ENCODE measurements around the gene ZRANB3.

Gene ZRANB3

DNA sequence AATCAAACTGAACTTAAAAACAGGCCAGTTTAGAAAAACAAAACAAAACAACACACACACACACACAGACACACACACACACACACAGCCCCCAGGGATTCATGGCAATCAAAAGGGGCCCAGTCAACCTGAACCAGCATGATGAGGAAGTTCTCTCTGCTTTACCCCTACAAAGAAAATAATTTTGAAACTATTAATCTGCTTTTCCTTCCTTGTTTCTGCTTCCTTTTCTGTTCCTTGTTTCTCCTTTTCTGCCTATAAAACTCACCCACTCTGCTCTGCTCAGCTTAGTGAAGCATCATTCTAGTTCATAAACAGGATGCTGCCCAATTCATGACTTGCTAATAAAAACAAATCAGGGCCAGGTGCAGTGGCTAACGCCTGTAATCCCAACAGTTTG, 275.8 kb downstream of the ZRANB3 start:
- no peak for DNase-seq (ENCODE audit: low read depth in 2 of 3, low spot score in 2 of 3)

DNA sequence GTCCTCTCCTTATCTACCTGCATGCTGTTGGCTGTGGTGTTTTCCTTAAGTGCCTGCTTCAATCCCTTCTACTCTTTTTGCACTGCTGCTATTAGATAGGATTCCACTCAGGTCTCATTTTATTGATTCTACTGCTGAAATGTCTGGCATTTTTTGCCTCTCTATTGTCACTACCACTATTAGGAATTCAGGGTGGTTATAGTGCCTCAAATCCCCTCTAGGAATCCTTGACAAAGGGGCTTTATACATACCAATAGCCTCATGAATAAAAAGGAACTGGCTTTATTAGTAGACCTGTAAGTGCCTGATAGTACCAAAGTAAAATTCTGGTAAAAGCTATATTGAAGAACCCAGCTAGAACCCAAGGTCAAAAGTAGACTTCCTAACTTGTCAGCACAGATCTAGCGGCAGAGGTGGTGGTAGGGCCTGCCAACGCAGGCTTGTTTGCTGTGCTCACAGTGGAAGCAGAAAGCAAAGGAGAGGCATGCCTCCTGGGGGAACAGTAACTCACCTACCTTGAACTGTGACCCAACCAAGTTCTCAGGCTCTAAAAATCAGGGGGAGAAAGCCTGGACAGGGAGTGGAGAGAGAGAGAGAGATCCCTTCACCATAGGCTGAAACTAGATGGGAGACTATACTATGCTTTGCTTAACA, 278.1 kb downstream of the ZRANB3 start:
- no peak for DNase-seq (ENCODE audit: low read depth in 2 of 3, low spot score in 2 of 3)

DNA sequence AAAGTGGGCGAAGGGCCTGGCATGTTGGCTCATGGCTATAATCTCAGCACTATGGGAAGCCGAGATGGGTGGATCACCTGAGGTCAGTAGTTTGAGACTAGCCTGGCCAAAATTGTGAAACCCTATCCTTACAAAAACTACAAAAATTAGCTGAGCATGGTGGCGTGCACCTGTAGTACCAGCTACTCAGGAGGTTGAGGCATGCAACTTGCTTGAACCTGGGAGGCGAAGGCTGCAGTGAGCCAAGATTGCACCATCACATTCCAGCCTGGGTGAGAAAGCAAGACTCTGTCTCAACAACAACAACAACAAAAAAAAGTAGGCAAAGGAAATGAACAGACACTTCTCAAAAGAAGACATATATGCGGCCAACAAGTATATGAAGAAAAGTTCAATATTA, 282.4 kb downstream of the ZRANB3 start:
- DNase-seq (ENCODE audit: low read depth in 2 of 3, low spot score in 2 of 3) = no peak

DNA sequence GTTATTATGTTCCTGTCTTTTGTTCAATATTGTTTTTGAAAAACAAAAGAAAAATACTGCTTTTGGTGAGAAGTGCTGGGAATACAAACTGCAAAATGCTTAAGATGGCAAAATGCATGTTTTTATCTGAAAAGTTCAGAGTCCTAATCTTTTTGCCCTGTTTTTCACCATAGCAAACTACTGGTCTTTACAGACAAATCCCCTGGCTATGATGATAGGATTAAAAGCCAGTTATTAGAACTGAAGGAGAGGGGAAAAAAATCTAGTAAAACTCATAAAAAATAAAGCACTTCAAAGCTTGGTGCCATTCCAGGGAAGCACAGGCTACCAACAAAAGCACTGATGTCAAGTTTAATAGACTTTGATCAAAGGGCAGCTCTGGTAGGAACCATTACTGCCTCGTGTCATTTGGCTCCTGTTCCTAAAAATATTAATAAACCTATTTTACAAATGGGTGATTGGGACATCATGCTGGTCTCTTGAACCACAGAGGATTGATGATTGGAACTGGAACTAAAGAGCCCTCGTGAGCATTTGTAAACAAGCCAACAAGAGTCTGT, 284.2 kb downstream of the ZRANB3 start:
- DNase-seq (ENCODE audit: low read depth in 2 of 3, low spot score in 2 of 3) = no peak

DNA sequence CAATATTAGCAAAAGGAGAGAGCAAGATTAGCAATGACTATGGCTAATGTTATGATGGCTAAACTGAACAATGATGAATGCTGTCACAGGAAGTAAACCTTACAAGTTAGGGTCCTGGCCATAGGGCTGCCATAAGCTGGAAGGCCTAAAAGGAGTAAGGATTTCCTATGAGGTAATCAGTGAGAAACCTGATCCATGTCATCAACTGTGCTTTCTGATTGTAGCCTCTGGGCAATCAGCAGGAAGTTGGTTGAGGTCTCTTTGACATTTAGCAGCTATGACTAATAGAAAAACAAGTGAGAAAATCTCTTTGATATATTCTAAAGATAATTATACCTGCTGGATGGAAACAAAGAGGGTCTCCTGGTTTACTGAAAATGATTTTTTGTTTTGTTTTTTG, 285.9 kb downstream of the ZRANB3 start:
- no peak for DNase-seq (ENCODE audit: low read depth in 2 of 3, low spot score in 2 of 3)

DNA sequence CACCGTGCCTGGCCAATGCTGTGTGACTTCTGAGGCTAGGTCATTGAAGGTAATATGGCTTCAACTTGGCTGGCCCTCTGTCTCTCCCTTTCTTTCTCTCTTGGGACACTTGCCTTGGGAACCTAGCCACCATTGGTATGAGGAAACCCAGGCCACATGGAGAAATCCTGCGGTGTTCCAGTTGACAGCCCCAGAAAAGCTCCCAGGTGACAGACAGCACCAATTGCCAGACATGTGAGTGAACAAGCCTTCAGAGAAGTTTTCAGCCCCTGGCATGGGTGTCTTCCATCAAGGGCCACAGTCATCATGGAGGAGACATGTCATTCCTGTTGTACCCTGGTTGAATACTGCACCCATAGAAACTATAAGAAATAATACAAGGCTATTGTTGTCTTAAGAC, 292.4 kb downstream of the ZRANB3 start:
- no peak for DNase-seq (ENCODE audit: low read depth in 2 of 3, low spot score in 2 of 3)

DNA sequence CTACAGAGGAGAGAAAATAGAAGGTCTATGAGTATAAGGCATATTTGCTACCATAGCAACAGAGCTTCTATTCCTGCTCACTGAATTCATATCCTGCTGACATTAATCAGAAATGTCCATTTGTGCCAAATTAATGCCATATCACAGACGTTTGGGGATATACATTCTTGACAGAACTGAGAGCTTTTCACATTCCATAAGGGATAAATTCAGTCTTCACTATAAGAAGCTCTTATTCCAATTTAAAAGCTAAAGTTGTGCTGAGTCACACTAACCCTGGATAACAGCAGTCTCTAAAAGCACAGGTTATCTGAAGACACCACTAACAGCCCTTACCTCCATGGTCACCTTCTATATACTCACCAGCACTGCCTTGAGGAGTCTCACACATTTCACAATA, 300.9 kb downstream of the ZRANB3 start:
- DNase-seq (ENCODE audit: low read depth in 2 of 3, low spot score in 2 of 3) = no peak

DNA sequence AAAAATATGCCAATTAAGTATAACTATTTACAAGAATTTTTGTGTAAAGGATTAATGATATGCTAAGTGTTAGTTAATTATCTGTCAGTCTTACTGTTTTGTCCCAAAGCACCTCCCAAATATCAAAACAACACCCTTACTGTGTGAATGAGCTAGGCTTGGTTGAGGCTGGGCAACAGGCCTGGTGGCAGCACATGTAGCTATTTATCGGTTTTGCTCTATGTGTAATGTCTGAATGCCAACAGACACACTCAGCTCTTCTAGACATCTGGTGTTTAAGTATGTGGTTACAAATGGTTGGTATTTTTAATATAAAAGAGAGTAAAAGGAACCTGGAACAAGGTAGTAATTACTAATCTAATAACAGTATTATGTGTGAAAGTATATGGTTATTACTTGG, 303.6 kb downstream of the ZRANB3 start:
- no peak for DNase-seq (ENCODE audit: low read depth in 2 of 3, low spot score in 2 of 3)

DNA sequence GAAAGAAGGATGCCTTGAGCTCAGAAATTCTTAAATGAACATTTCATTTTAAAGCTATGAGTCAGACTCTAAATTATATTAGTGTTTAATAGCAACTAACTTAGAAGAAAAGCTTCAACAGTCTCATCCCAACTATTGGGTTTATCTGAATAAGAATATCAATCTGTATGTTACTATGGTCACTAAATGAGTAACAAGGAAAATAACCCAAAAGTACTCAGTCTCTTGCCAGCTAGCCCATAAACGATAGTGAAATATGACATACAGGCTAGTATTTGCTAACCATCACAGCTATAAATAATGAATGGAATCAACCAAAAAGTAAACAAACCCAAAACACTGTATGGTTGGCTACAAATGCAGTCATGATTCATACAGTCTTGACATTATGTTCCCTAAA, 304.1 kb downstream of the ZRANB3 start:
- no peak for DNase-seq (ENCODE audit: low read depth in 2 of 3, low spot score in 2 of 3)

DNA sequence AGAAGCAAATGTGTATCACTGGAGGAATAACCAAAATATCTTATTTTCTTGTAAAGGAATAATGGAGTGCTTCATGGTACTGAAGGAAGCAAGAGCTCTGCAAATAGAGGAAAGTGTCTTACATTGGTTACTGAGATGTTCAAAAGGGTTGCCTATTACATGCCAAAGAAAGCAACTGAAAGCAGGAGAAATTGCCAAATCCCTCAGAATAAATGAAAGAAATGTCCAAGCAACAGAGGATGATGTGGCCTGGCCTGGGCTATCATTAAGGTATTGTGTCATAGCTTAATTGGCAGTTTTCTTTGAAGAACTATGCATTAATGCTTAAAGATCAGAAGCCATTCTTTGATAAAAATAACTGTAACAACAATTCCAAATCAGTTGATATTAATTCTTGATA, 305.2 kb downstream of the ZRANB3 start:
- DNase-seq (ENCODE audit: low read depth in 2 of 3, low spot score in 2 of 3) = no peak

DNA sequence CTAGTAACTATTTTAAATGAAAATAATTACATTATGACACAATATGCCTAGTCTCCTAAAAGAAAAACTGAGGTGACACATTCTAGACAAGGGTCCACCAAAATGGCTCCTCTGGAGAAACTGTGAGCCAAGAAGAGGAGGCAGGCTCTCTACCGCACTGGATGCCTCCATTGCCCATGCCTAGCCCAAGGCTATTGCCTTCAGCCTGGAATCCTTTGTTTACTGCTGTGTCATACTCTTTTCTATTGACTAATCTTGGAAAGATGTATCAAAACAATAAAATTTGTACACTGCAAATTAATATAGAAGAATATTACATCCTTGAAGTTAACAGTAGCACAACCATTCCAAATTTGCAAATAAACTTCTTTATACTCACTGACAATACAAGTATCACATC, 311.8 kb downstream of the ZRANB3 start:
- DNase-seq (ENCODE audit: low read depth in 2 of 3, low spot score in 2 of 3) = no peak

DNA sequence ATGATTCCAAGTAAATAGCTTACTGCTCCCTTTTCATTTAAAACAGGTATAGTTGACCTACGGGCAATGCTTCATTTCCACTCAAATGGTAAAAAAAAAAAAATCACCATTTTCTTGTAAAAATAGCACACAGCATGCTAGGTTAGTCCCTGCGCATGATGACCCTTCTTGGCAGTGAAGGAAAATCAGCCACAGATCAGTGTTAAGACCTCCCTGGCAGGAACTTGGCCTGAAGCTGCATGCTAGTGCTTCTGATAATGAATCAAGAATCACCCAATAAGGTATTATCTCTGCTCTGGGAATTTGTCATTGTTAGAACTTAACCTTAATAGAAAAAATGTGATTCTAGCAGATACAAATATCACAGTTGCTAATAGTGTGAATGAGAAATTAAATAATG, 312.6 kb downstream of the ZRANB3 start:
- DNase-seq (ENCODE audit: low read depth in 2 of 3, low spot score in 2 of 3) = no peak

DNA sequence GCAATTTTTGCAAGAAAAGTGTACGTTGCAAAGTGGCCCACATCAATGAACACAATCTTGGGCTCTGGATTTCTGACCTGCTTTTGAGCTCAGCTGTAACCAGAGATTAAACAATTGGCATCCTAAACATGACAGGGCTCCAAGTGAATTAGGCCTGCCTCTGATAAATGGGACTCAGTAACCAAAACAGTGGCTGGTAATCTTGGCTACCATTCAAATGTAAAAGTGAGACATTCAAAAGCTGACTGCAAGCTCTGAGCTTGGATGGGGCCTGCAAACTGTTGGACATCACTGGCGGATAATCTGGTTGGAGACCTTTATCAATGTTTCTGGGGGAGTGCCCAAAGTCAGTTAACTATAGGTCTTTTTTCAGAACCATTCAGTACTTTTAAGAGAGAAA, 318.3 kb downstream of the ZRANB3 start:
- DNase-seq (ENCODE audit: low read depth in 2 of 3, low spot score in 2 of 3) = no peak

DNA sequence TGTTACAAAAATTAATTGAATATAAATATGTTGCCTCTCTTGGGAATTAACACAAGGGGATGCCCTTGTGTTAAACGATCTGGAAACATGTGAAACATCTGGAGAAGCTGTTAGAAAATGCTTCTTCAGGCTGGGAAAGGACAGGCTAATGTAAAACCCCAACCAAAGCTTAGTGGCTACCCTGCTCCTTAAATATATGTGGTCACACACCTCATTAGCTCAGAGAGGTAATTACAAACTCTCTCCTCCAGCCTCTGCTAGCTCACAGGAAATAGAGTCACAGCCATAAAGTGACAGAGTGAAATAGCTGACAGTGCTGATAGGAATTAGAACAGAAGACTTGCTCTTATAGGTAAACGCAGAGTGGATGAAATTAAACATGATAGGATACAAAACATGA, 323.0 kb downstream of the ZRANB3 start:
- no peak for DNase-seq (ENCODE audit: low read depth in 2 of 3, low spot score in 2 of 3)

DNA sequence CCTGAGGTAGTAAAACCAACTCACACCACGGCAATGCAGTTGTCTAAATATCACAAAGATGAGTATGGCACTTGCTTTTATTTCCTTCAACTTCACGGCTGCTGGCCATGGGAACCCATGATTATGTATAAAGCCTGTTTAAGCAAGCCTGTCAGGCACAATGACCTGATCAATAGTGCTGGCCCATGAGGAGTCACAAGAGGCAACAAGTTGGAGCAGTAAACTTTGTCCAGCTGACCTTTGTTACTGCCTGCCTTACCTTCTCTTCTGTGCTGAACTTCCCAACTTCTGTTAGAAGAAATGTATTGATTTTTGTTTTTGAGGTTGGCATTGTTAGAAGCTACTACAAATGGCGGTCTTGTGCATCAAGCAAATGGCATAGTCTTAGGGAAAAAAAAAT, 327.1 kb downstream of the ZRANB3 start:
- DNase-seq (ENCODE audit: low read depth in 2 of 3, low spot score in 2 of 3) = no peak

DNA sequence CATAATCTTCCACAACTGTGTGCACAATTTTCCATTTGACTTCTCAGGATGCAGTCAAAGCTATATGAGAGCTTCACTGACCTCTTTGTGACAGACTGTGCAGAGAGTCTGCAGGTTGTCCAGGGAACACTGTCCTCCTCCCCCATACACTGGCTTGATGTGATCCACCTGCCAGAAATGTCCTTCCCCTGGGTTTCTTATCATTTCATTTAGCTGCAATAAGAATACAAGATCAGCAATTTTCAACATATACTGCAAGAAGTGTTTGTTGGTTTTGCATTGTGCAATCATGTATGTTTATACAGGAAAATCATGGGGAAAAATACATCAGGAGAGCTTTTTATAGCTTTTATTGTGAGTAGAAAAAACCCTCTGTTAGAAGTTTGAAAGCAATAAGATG, 328.3 kb downstream of the ZRANB3 start:
- no peak for DNase-seq (ENCODE audit: low read depth in 2 of 3, low spot score in 2 of 3)

DNA sequence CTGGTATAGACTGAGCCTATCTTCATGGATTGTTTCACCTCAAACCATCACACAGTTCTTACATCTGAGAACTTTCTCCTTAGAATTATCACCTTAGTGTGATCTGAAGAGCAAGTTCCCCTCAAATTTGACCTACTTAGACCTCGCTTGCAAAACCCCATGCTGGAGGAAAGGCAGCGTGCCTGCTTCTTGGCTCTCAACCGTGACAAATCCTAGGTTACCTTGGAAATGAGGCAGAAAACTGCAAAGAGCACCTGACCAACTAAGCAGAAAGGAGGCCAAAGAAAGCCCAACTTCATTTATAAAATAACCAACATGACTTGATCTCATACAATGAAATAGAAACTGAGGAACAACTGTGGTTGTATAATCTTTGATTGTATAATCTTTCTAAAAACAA, 332.5 kb downstream of the ZRANB3 start:
- DNase-seq (ENCODE audit: low read depth in 2 of 3, low spot score in 2 of 3) = no peak

DNA sequence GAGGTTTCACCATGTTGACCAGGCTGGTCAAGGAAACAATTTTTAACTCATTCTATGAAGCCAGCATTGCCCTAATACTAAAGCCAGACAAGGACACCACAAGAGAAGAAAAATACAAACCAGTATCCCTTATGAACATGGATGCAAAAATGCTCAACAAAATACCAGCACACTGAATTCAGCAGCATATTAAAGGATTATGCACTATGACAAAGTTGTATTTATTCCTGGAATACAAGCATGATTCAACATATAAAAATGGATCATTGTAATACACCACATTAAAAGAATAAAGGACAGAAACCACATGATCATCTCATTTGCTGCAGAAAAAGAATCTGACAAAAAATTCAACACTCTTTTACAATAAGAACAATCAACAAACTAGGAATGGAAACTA, 340.2 kb downstream of the ZRANB3 start:
- no peak for DNase-seq (ENCODE audit: low read depth in 2 of 3, low spot score in 2 of 3)

DNA sequence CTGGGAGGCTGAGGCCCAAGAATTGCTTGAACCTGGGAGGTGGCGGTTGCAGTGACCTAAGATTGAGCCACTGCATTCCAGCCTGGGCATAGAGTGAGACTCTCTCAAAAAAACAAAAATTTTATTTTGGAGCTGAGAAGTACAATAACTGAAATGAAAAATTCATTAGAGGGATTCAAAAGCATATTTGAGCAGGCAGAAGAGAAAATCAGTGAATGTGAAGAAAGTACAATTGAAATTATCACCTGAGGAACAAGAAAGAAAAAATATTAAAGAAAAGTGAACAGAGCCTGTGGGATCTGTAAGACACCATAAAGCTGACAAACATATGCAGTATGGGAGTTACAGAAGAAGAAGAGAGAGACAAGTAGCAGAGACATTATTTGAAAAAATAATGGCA, 341.9 kb downstream of the ZRANB3 start:
- no peak for DNase-seq (ENCODE audit: low read depth in 2 of 3, low spot score in 2 of 3)

DNA sequence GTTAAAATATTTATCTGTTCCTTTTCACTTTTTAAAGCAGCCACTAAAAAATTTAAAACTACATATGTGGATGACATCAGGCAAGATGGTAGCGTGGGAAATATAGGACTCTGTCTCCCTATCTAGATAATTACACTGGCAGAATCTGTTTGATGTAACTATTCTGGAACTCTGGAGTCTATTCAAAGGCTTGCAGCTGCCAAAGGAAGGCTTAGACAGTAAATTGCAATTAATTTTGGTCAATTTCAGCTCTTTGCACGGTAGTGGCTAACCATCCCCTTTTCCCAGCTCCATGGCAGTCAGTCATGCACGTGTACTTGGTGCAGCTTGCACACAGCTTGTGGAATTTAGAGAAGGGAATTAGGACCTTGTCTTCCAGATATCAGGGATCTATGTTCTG, 343.7 kb downstream of the ZRANB3 start:
- no peak for DNase-seq (ENCODE audit: low read depth in 2 of 3, low spot score in 2 of 3)

DNA sequence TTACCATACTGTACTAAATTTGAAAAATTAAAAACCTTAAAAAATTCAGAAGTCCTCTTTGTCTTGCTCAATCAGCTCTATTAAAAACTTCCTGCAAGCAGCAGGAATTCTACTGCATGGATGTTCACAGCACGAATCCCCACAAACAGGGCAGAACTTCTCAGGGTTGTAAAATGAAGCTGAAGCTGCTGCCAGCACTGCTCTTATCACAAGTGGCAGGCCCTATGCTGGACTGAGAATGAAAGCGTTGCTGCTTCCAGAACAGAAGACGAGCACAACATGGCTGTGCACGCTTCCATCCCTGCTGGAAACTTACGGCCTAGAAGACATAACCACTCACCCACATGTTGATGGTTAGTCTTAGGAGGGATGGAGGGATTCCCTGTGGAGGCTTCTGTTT, 345.0 kb downstream of the ZRANB3 start:
- DNase-seq (ENCODE audit: low read depth in 2 of 3, low spot score in 2 of 3) = no peak

DNA sequence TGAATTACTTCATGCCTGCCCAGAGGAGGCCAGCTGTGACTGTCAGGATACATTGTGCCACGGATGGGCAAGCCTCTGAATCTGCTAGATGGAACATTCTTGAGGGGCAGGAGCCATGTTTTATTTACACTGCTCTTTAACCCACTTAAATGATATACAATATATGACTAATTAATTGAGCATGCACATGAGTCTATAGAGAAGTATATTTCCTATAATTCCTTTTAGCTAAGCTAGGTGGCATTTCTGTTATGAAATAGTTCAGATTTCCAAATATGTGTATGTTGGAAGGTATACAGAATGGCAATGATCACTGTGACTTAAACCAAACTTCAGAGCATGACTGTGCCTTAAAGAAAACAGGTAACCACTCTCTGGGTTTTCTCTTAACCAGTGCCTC, 347.2 kb downstream of the ZRANB3 start:
- no peak for DNase-seq (ENCODE audit: low read depth in 2 of 3, low spot score in 2 of 3)

DNA sequence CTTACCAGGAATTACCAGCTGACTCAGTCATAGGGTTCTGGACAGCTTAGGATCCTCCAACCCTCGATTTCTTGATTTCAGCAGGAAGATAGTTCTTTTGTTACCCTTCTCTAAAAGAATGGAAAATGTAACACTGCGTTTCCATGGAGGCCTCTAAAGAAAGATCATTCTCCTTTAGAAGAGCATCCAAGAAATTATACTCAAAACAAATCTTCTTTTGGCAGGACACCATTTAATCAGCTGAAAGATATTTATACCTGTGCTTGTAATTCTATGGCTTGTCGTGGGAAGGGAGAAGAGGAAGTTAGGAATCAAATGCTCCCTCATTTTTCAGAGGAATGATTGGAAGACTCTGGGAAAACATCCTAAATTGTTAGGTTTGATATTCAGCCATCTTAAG, 348.4 kb downstream of the ZRANB3 start:
- DNase-seq (ENCODE audit: low read depth in 2 of 3, low spot score in 2 of 3) = no peak

DNA sequence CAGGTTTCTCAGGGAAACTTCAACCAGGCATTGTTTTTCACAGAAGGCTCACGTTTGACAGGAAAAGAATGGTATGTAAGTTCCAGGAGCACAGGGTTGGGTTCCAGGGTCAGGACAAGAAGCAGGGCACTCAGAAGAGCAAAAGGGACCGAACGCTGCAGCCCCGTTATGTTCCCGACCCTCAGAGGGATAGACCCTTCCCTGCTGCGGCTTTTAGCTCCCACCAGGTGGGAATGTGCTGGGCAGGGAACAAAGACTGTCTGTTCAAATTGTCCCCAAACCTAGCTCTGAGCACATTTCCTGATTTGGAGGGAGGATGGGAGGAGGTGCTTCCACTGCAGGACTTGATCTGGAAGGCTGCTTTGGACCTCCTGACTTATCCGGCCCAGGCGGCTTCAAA, 348.8 kb downstream of the ZRANB3 start:
- DNase-seq (ENCODE audit: low read depth in 2 of 3, low spot score in 2 of 3) = no peak
